ENCODE results near the gene CCZ1B.
"Not testable (repeated sequence)": the region's sequence is repeated elsewhere in the genome, so short reads cannot be mapped to it uniquely, and the experiment has no call there.

The CCZ1B gene

GRCh38 chr7:6830026-6830425 lies 4.0 kb upstream of the CCZ1B start:
- DNase-seq = not testable (repeated sequence)

- not testable (repeated sequence) for DNase-seq
Measured at GRCh38 chr7:6829616-6830015, 3.5 kb upstream of the CCZ1B start.

DNA sequence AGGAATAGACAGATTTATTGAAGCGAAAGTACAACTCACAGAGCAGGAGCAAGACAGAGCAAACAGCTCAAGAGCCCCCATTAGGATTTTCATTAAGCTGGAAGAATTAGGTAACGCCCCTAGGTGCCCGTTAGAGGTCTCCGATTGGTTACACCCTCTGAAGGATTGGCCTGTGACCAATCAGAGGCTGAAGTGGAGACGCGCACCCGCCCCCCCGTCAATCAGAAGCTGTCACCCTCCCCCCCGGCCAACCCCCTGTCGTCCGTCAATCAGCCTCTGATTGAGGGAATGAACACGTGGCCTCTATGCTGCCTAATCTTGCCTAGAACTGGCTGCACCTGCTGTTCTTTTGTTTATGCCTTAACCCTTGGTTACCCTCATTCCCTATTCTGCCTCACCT lies 1.1 kb upstream of the CCZ1B start:
- not testable (repeated sequence) for DNase-seq

- DNase-seq = not testable (repeated sequence)
Measured at GRCh38 chr7:6825236-6826125, 594 bp downstream of the CCZ1B start.

DNA sequence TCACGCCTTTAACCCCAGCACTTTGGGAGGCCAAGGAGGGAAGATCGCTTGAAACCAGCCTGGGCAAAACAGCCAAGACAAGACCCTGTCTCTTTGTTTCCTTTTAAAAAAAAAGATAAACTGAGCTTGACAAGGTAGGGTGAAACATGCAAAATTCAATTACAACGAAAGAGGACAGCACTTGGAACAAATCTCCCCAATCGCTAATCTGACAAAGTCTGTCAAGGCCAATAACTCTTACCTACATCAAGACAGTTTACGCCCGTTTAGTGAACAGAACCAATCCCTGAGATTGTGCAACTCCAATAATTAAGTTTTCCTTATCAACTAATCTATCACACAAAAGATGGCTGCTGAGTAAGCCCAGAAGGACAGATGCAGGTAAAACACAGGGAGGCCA lies 4.5 kb downstream of the CCZ1B start:
- not testable (repeated sequence) for DNase-seq

GRCh38 chr7:6815470-6815869 lies 10.6 kb downstream of the CCZ1B start:
- not testable (repeated sequence) for DNase-seq

DNA sequence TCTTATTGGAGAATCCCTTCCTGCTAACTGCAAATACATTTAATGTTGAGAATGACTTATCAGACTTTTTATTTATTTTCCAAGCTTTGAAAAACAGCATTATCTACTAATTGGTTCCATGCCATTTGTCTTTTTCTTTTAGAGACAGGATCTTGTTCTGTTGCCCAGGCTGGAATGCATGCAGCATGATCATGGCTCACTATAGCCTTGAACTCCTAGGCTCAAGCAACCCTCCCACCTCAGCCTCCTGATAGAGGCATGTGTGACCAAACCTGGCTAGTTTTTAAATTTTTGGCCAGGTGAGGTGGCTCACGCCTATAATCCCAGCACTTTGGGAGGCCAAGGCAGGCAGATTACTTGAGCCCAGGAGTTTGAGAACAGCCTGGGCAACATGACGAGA lies 13.1 kb downstream of the CCZ1B start:
- DNase-seq = not testable (repeated sequence)

DNA sequence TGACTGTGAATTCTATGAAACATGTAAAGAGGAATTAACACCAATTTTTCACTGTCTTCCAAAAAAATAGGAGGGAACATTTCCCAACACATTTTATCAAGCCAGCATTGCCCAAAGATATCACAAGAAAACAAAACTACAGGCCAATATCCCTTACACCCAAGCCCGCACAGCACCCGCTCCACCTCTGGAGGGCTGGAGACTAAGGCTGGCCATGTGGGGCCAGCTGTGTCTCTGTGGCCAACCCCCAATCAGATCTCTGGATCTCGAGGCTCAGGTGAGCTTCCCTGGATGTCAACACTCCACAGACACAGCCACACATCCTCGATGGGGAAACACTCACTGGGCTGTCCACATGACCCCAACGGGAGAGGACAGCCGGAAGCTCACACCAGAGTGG lies 18.1 kb downstream of the CCZ1B start:
- not testable (repeated sequence) for DNase-seq

- not testable (repeated sequence) for DNase-seq
Measured at GRCh38 chr7:6807393-6807918, 18.6 kb downstream of the CCZ1B start.

- DNase-seq = not testable (repeated sequence)
Measured at GRCh38 chr7:6800331-6800730, 25.7 kb downstream of the CCZ1B start.

GRCh38 chr7:6799887-6800286 lies 26.2 kb downstream of the CCZ1B start:
- not testable (repeated sequence) for DNase-seq

DNA sequence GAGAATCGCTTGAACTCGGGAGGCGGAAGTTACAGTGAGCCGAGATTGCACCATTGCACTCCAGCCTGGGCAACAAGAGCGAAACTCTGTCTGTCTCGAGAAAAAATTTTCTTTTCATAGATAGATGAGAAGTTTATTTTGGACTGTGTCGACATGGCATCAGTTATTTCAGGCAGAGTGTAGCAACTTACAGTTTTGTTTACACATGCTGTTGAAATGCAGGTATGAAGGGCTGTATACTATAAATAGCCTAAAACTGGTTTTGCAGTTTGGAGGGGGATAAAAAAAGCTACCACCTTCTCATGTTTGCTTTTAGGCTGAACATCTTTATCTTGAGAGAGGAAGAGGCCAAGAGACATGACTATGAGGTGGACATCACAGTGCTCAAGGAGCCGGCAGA lies 28.0 kb downstream of the CCZ1B start:
- DNase-seq = not testable (repeated sequence)

DNA sequence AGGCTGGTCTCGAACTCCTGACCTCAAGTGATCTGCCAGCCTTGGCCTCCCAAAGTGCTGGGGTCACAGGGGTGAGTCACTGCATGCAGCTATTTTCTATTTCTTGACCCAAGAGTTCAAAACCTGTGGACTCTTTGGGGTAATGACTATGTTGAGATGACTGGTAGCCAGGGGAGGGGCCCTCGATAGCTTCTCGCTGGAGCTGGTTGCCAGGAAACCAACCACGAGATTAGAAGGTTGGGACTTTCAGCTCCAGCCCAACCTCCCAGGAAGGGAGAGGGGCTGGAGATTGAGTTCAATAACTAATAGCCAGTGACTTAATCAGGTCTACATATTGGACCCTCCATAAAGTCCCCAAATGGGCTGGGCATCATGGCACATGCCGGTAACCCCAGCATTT lies 28.9 kb downstream of the CCZ1B start:
- not testable (repeated sequence) for DNase-seq

- DNase-seq = not testable (repeated sequence)
Measured at GRCh38 chr7:6794276-6794675, 31.8 kb downstream of the CCZ1B start.

- not testable (repeated sequence) for DNase-seq
Measured at GRCh38 chr7:6792113-6792872, 33.8 kb downstream of the CCZ1B start.

DNA sequence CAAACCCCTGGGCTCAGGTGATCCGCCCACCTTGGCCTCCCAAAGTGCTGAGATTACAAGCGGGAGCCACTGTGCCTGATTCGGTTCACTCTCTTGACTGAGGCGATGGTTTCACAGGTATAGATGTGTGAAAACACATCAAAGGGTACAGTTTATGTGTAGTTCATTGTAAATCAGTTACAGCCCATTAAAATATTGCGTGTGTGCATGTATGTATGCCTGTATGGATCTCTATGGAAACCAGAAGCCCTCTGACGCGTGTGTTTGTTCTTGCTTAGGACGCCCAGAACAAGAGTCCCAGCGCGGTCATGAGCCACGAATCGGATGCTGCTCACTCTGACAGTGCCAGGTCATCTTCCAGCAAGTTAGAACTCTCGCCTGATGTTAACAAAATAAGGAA lies 36.7 kb downstream of the CCZ1B start:
- DNase-seq = not testable (repeated sequence)

DNA sequence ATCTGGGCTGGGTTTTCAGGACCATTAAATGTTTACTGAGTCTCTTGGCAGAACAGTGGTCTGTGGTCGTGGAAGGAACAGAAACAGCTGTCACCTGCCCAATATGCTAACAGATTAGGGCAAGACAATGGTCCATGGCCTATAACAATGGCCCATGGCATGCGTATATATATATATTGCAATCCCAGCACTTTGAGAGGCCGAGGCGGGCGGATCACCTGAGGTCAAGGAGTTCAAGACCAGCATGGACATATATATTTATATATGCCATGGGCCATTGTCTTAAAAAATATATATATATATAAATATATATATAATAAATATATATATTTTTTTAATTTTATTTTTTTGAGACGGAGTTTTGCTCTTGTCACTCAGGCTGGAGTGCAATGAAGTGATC lies 44.5 kb downstream of the CCZ1B start:
- not testable (repeated sequence) for DNase-seq

DNA sequence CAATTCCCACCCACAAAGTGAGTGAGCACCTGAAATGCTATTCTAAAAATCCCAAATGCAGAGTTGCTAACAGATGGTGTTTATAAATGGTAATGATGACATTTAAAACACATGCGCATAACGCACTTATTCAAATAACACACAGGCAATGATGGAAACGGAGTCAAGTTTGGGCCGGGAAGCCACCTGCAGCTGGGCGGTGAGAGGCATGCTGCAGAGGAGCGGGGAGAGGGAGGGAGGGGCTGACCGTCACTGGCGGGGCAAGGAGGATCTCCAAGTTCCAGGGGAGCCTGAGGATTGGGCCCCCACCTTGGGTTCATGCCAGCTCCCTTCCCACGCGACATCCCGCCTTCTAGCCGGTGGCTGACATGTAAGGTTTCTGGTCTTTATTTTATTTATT lies 64.9 kb downstream of the CCZ1B start:
- DNase-seq = not testable (repeated sequence)

GRCh38 chr7:6753964-6754363 lies 72.1 kb downstream of the CCZ1B start, which contains the start of gene RSPH10B2:
TSS of gene RSPH10B2 (plus strand) at chr7:6754103. CDS start at chr7:6757678, 3,575 bp downstream.
- not testable (repeated sequence) for DNase-seq

DNA sequence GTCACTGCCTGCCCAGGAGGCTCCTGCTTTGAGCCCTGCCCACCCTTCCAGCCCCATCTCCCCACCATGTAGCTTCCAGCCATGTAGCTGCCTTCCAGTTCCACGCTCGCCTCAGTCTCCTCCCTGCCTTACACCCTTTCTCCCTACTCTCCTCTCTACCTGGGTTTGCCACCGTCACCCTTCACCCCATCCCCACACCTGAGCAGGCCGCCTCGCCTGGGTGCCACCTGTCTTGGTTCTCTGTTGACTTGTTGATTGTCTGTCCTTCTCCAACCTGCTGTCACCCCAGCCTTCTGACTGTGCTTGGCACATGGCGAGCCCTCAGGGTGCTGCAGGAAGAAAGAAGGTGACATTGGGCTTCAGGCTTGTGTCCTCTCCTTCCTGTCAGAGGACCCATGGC lies 75.9 kb downstream of the CCZ1B start:
- DNase-seq = not testable (repeated sequence)

- DNase-seq = not testable (repeated sequence)
Measured at GRCh38 chr7:6749335-6749734, 76.7 kb downstream of the CCZ1B start.
